HepG2 (cell line): ENCODE measurements around the gene AGAP1. TPM values are rescaled to one million over a fixed set of nuclear protein-coding genes. Genes with fewer than 3 reads are reported as not detected.

Experiments used
- ARNT2 ChIP-seq: sonication (generic); formaldehyde crosslinking; IDR thresholded peaks from 2 replicates; pipeline ENCODE4 v1.8.0; 2022; ENCODE audit warnings: mild to moderate bottlenecking, low read depth, missing genetic modification reagents, moderate library complexity
- FOXJ3 ChIP-seq: sonication (generic); formaldehyde crosslinking; IDR thresholded peaks from 2 replicates; pipeline ENCODE4 v1.4.0; 2020; ENCODE audit warnings: missing genetic modification reagents, mild to moderate bottlenecking, borderline replicate concordance
- HNRNPH1 ChIP-seq: fragments of 200-400 bp; formaldehyde crosslinking; optimal IDR thresholded peaks from 2 replicates; pipeline ENCODE3; 2017; ENCODE audit warnings: mild to moderate bottlenecking, low read depth, low read length
- MAX ChIP-seq: IDR thresholded peaks from 2 replicates; pipeline ENCODE4 v1.6.1; 2012; ENCODE audit warnings: inconsistent platforms
- NCOR1 ChIP-seq: fragments of 200-600 bp; sonication (generic); IDR thresholded peaks from 2 replicates; pipeline ENCODE4 v1.7.0; 2017; ENCODE audit warnings: antibody characterized with exemption, low read length, borderline replicate concordance
- NFE2 ChIP-seq: sonication (generic); formaldehyde crosslinking; IDR thresholded peaks from 2 replicates; pipeline ENCODE4 v1.4.0; 2020; ENCODE audit warnings: missing genetic modification reagents
- SRY ChIP-seq: sonication (generic); formaldehyde crosslinking; IDR thresholded peaks from 2 replicates; pipeline ENCODE4 v1.8.0; 2022; ENCODE audit warnings: mild to moderate bottlenecking, missing genetic modification reagents
- SSRP1 ChIP-seq: IDR thresholded peaks from 2 replicates; pipeline ENCODE4 v1.6.1; 2016; ENCODE audit warnings: control low read depth
- ZBTB7B ChIP-seq: sonication (generic); formaldehyde crosslinking; IDR thresholded peaks from 2 replicates; pipeline ENCODE4 v1.4.0; 2020; ENCODE audit warnings: missing genetic modification reagents
- ZFP36 ChIP-seq: fragments of 150-350 bp; IDR thresholded peaks from 2 replicates; pipeline ENCODE4 v1.6.1; 2018; ENCODE audit warnings: borderline replicate concordance, low read length, low read depth; ENCODE audit not compliant: partially characterized antibody
- ZNF264 ChIP-seq: sonication (generic); formaldehyde crosslinking; IDR thresholded peaks from 2 replicates; pipeline ENCODE4 v1.4.0; 2020; ENCODE audit warnings: missing genetic modification reagents
- ZNF34 ChIP-seq: sonication (generic); formaldehyde crosslinking; IDR thresholded peaks from 2 replicates; pipeline ENCODE4 v1.4.0; 2020; ENCODE audit warnings: mild to moderate bottlenecking, missing genetic modification reagents, borderline replicate concordance
- ZNF451 ChIP-seq: sonication (generic); formaldehyde crosslinking; IDR thresholded peaks from 2 replicates; pipeline ENCODE4 v1.5.0; 2020; ENCODE audit warnings: mild to moderate bottlenecking, missing genetic modification reagents
- ZNF513 ChIP-seq: sonication (generic); formaldehyde crosslinking; conservative IDR thresholded peaks from 2 replicates; pipeline ENCODE4 v1.5.0; 2020; ENCODE audit warnings: missing genetic modification reagents
- ZNF572 ChIP-seq: sonication (generic); formaldehyde crosslinking; IDR thresholded peaks from 2 replicates; pipeline ENCODE4 v1.5.1; 2020; ENCODE audit warnings: mild to moderate bottlenecking, missing genetic modification reagents
- ZNF672 ChIP-seq: sonication (generic); formaldehyde crosslinking; IDR thresholded peaks from 2 replicates; pipeline ENCODE4 v1.8.1; 2022; ENCODE audit warnings: missing genetic modification reagents
- ZNF674 ChIP-seq: sonication (generic); formaldehyde crosslinking; IDR thresholded peaks from 2 replicates; pipeline ENCODE4 v1.5.0; 2020; ENCODE audit warnings: low read depth, mild to moderate bottlenecking, missing genetic modification reagents
- ZNF777 ChIP-seq: sonication (generic); formaldehyde crosslinking; IDR thresholded peaks from 2 replicates; pipeline ENCODE4 v1.4.0; 2020; ENCODE audit warnings: missing genetic modification reagents
- ZZZ3 ChIP-seq: sonication (generic); formaldehyde crosslinking; IDR thresholded peaks from 2 replicates; pipeline ENCODE4 v1.4.0; 2020; ENCODE audit warnings: missing genetic modification reagents, mild to moderate bottlenecking, borderline replicate concordance
- polyA plus RNA-seq, 8 experiments: library from polyadenylated mRNA; depleted of rRNA in 3 of 8; stranded (reverse) in 7 of 8; unstranded in 1 of 8; fragments of >200 nt; fragmentation: Illumina TruSeq in 4 of 8; extraction: Trizol in 4 of 8; gene quantifications; 2 replicates each; pipeline versions ENCODE4 v1.2.1 to v1.2.3, GENCODE V29; 2011 to 2016; ENCODE audit warnings: low read depth in 4 of 8, missing spikeins in 1 of 8, mixed read lengths in 1 of 8; ENCODE audit not compliant: insufficient read depth in 1 of 8
- total RNA-seq, 5 experiments: library from RNA; depleted of rRNA; stranded (reverse); fragments of >200 nt; fragmentation: Illumina TruSeq; extraction: Trizol; gene quantifications; 2 replicates each; pipeline ENCODE4 v1.2.3, GENCODE V29; 2016; ENCODE audit warnings: low read depth in 1 of 5
- TF ChIP-seq, protein P1 (sequence below): sonication (generic); formaldehyde crosslinking; IDR thresholded peaks from 2 replicates; pipeline ENCODE4 v1.5.1; 2020; ENCODE audit warnings: missing genetic modification reagents, mild to moderate bottlenecking, borderline replicate concordance
- TF ChIP-seq, protein P2 (sequence below): sonication (generic); formaldehyde crosslinking; conservative IDR thresholded peaks from 2 replicates; pipeline ENCODE4 v1.8.0; 2022; ENCODE audit warnings: mild to moderate bottlenecking, moderate library complexity, missing genetic modification reagents
- TF ChIP-seq, protein P3 (sequence below): fragments of 450-650 bp; IDR thresholded peaks from 2 replicates; pipeline ENCODE4 v1.6.1; 2016
- TF ChIP-seq, protein P4 (sequence below): IDR thresholded peaks from 2 replicates; pipeline ENCODE4 v1.6.1; 2016; ENCODE audit warnings: mild to moderate bottlenecking, missing biosample characterization, missing genetic modification reagents

AGAP1 gene
- total and polyA plus RNA-seq, 2 of the 13 experiments (the other 11 are each of a cell fraction or from before 2014, with no cell fraction given) = 21.2 to 32.7 TPM

DNA sequence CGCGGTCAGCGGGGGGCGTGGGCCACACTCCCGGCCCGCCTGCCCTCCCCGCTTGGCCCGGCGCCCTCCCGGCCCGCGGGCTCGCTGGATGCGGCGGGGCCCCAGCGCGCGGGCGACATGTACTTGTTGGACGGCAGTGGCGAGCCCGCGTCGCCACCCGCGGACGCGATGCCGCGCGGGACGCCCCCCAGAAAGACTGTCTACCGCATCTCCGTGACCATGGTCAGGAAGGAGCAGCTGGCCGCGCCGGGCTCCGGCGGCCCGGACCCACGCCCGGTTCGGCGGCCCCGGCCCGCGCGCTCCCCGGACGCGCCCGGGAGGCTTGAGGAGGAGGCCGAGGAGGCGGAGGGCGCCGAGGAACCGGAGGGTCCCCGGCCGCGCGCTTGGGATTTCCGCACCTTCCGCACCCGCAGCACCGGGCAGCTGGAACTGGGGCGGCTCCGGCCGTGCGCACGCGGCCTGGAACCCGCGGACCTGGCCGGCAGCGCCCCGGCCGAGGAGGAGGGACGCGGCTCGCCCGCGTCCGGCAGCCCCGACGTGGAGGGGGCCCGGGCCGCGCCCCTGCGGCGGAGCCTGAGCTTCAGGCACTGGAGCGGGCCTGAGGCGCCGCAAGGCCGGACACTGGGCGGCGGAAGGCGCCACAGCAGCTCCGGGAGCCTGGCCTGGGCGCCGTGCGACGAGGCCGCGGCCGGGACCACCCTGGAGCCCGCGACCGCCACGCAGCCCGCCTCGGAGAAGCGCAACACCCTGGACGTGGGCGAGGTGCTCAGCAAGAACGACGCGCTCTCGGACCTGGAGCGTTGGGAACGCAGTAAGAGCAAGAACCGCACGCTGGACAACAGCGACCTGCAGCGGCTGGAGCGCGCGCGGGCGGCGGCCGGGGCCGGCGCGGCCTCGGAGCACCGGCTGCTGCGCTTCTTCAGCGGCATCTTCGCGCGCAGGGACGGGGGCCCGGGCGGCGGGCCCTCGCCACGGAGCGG lies 176.4 kb downstream of the AGAP1 start (continued):
- TF ChIP-seq NCOR1 (no peak), HNRNPH1 (no peak), ZNF674 (CRISPR knock-in tag) (no peak), ZNF264 (CRISPR knock-in tag) (no peak), ZNF451 (CRISPR knock-in tag) (no peak), ZNF777 (CRISPR knock-in tag) (peak; percentile 87), SSRP1 (CRISPR knock-in tag) (no peak), ZZZ3 (CRISPR knock-in tag) (no peak), ZNF572 (CRISPR knock-in tag) (no peak), MAX (no peak; the same call in 1 of the 2 replicates), NFE2 (CRISPR knock-in tag) (no peak), ARNT2 (peak; percentile 35; the same call in 1 of the 2 replicates), ZBTB7B (no peak), FOXJ3 (CRISPR knock-in tag) (no peak), ZNF513 (no peak), SRY (CRISPR knock-in tag) (no peak; the same call in 1 of the 2 replicates), ZFP36 (no peak), ZNF34 (CRISPR knock-in tag) (no peak), ZNF672 (CRISPR knock-in tag) (no peak)
- TF ChIP-seq, protein P1, sequence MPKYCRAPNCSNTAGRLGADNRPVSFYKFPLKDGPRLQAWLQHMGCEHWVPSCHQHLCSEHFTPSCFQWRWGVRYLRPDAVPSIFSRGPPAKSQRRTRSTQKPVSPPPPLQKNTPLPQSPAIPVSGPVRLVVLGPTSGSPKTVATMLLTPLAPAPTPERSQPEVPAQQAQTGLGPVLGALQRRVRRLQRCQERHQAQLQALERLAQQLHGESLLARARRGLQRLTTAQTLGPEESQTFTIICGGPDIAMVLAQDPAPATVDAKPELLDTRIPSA = no peak
- TF ChIP-seq, protein P2, sequence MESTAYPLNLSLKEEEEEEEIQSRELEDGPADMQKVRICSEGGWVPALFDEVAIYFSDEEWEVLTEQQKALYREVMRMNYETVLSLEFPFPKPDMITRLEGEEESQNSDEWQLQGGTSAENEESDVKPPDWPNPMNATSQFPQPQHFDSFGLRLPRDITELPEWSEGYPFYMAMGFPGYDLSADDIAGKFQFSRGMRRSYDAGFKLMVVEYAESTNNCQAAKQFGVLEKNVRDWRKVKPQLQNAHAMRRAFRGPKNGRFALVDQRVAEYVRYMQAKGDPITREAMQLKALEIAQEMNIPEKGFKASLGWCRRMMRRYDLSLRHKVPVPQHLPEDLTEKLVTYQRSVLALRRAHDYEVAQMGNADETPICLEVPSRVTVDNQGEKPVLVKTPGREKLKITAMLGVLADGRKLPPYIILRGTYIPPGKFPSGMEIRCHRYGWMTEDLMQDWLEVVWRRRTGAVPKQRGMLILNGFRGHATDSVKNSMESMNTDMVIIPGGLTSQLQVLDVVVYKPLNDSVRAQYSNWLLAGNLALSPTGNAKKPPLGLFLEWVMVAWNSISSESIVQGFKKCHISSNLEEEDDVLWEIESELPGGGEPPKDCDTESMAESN (CRISPR knock-in tag) = no peak
- TF ChIP-seq, protein P3, sequence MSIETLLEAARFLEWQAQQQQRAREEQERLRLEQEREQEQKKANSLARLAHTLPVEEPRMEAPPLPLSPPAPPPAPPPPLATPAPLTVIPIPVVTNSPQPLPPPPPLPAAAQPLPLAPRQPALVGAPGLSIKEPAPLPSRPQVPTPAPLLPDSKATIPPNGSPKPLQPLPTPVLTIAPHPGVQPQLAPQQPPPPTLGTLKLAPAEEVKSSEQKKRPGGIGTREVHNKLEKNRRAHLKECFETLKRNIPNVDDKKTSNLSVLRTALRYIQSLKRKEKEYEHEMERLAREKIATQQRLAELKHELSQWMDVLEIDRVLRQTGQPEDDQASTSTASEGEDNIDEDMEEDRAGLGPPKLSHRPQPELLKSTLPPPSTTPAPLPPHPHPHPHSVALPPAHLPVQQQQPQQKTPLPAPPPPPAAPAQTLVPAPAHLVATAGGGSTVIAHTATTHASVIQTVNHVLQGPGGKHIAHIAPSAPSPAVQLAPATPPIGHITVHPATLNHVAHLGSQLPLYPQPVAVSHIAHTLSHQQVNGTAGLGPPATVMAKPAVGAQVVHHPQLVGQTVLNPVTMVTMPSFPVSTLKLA = no peak
- TF ChIP-seq, protein P4, sequence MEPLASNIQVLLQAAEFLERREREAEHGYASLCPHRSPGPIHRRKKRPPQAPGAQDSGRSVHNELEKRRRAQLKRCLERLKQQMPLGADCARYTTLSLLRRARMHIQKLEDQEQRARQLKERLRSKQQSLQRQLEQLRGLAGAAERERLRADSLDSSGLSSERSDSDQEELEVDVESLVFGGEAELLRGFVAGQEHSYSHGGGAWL (CRISPR knock-in tag) = no peak
